ENCODE measurements around the gene UBE2I. TPM values are rescaled to one million over a fixed set of nuclear protein-coding genes. Genes with fewer than 3 reads are reported as not detected.
A peak's percentile ranks its signal among the peaks of the same experiment; 100 is the strongest.

UBE2I gene
- total RNA-seq, 1 experiment from 2014 or later, result 261 TPM

DNA sequence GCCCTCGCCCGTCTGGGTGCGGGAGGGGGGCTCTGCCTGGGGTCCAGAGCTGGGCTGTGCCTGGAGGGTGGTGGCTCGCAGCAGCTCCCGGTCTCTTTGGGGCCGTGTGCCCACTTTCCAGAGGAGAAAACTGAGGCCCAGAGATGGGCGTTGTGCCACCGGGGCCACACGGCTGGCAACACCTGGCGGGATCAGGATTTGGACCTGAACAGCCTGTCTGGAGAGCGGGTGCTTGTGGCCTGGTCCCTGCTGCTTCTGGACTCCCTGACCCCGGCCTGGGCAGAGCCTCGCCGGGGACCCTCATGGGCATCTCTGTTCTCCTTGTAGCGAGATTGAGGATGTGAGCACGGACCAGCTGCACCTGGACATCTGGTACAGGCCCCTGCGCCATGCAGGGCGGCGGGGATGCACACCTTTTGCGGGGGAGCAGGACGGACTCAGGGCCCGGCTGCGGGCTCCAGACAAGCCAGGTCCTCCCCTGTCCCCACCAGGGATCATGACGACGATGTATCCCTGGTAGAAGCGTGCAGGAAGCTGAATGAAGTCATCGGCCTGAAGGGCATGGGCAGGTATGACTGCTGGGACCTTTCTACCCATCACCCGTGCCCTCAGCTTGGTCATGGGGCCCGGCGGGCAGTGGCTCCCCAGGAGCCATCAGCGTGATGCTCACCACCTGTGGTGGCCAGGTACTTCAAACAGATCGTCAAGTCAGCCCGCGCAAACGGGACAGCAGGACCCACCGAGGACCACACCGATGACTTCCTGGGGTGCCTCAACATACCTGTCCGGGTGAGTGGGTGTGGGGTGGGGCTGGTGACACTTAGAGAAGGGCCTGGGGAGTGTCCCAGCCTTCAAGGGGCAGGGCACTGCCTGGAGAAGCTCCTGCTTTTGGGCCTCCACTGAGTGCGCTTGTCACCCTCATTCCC lies 32.3 kb downstream of the UBE2I start:
- no TSS peak for BruUV-seq (replicated peaks)
- intact Hi-C loops (cut with micrococcal nuclease; ENCODE audit: unreplicated experiment), result no loop called here
- H3K36me3 Mint-ChIP-seq (ENCODE audit: insufficient read depth, unreplicated experiment), result peaks cover 27% of the 10 kb centered on the region
- H3K4me3 Mint-ChIP-seq (ENCODE audit: low read depth, unreplicated experiment), result peak overlapping the region; percentile 95
- DNase-seq, result no peak
- CTCF ChIA-PET, result interaction anchor here (1.0 to 1.2 kb wide), 2 partner anchors 9 to 22 kb away, joined by 4 to 14 read pairs; partner anchors contain the start of gene BAIAP3
- no peaks in the 10 kb centered on the region for H3K9me3 Mint-ChIP-seq (ENCODE audit: low read depth, unreplicated experiment)
- H3K4me1 Mint-ChIP-seq (ENCODE audit: low read depth, unreplicated experiment), result peaks cover 13% of the 10 kb centered on the region
- no peak for TF ChIP-seq CTCF (IDR thresholded peaks at IDR 0.05; ENCODE audit: unreplicated experiment)
- H3K27ac Mint-ChIP-seq (ENCODE audit: unreplicated experiment), result no peak overlapping the region
- peaks cover 20% of the 10 kb centered on the region for H3K27me3 Mint-ChIP-seq (ENCODE audit: unreplicated experiment)

DNA sequence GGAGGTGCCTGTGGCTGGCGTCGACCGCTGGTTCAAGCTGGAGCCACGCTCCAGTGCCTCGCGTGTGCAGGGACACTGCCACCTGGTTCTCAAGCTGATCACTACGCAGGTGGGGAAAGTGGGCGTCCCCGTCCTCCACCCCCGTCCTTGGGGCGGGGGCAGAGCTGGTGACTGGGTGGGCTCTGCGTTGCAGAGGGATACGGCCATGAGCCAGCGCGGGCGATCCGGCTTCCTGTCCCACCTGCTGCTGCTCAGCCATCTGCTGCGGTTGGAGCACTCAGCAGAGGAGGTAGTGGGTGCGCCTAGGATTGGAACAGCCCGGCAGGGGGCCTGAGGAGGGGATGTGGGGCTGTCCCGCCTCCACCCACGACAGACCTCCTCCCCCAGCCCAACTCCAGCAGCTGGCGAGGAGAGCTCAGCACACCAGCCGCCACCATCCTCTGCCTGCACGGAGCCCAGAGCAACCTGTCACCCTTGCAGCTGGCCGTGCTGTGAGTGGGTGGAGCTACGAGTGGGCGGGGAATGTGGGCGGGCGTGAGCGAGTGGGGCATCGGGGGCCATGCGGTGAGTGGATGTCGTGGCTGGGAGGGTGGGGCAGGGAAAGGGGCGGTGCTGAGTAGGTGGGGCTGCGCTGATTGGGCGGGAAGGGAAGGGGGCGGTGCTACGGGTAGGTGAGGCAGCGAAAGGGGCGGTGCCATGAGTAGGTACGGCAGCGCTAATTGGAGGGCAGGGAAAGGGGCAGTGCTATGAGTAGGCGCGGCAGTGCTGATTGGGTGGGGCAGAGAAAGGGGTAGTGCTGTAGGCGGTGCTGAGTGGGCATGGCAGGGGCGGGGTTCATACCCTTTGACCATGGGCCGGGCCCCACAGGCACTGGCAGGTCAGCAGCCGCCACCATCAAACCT lies 33.3 kb downstream of the UBE2I start:
- Mint-ChIP-seq H3K36me3 (ENCODE audit: insufficient read depth, unreplicated experiment) (peaks cover 38% of the 10 kb centered on the region), H3K9me3 (ENCODE audit: low read depth, unreplicated experiment) (no peaks in the 10 kb centered on the region), H3K27ac (ENCODE audit: unreplicated experiment) (peak overlapping the region; percentile 89), H3K4me3 (ENCODE audit: low read depth, unreplicated experiment) (peak overlapping the region; percentile 95), H3K27me3 (ENCODE audit: unreplicated experiment) (peaks cover 16% of the 10 kb centered on the region), H3K4me1 (ENCODE audit: low read depth, unreplicated experiment) (peaks cover 13% of the 10 kb centered on the region)
- peak; percentile 99 for DNase-seq
- no TSS peak for BruUV-seq (replicated peaks)
- CTCF ChIA-PET, result interaction anchor here (0.6 to 1.2 kb wide), 8 partner anchors 10 to 528 kb away, joined by 3 to 14 read pairs (median 4); partner anchors contain the start of gene BAIAP3
- no peak for TF ChIP-seq CTCF (IDR thresholded peaks at IDR 0.05; ENCODE audit: unreplicated experiment)
- intact Hi-C loops (cut with micrococcal nuclease; ENCODE audit: unreplicated experiment), result no loop called here

DNA sequence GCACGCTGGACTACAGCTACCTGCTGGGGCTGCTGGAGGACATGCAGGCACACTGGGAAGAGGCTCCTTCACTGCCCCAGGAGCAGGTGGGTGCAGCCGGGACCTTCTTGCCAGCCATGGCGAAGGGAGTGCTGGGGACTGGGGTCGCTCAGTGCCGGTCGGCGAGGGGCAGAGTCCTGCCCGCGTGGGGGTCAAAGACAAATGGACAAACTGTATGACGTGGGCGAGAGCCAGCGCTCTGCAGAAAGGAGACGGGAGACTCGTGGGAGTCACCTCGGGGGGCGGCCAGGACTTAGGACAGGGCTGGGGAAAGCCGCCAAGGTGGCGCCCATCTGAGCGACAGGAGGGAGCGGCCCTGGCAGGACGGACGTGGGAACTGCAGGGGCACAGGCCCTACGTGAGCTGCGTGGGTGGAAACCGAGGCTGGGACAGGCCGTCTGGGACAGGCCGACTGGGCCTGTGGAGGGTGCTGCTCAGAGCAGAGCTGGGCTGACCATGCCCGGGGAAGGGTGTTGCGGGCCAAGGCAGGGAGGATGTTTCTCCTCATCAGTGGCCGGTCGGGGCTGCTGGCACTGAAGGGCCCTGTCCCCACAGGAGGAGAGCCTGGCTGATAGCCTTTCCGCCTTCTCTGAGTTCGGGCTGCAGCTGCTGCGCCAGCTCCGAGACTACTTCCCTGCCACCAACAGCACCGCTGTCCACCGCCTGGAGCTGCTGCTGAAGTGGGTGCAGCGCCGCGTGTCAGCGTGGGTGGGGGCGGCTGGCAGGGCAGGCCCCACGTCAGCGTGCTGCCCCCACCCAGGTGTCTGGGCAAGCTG lies 34.2 kb downstream of the UBE2I start:
- H3K4me3 Mint-ChIP-seq (ENCODE audit: low read depth, unreplicated experiment), result peak overlapping the region; percentile 95
- H3K9me3 Mint-ChIP-seq (ENCODE audit: low read depth, unreplicated experiment), result no peaks in the 10 kb centered on the region
- intact Hi-C loops (cut with micrococcal nuclease; ENCODE audit: unreplicated experiment), result no loop called here
- TF ChIP-seq CTCF (IDR thresholded peaks at IDR 0.05; ENCODE audit: unreplicated experiment), result no peak
- H3K4me1 Mint-ChIP-seq (ENCODE audit: low read depth, unreplicated experiment), result peaks cover 13% of the 10 kb centered on the region
- peaks cover 16% of the 10 kb centered on the region for H3K27me3 Mint-ChIP-seq (ENCODE audit: unreplicated experiment)
- BruUV-seq (replicated peaks), result no TSS peak
- DNase-seq, result no peak
- peak overlapping the region; percentile 89 for H3K27ac Mint-ChIP-seq (ENCODE audit: unreplicated experiment)
- peaks cover 42% of the 10 kb centered on the region for H3K36me3 Mint-ChIP-seq (ENCODE audit: insufficient read depth, unreplicated experiment)
- CTCF ChIA-PET, result interaction anchor here (0.8 to 1.2 kb wide), 3 partner anchors 10 to 23 kb away, joined by 3 to 14 read pairs (median 4); partner anchors contain the start of gene BAIAP3

All from Calu3 (cell line).